Colon (tissue), 2 donors: ENCODE data around the gene SLC9A4.
"Not testable (repeated sequence)": the region's sequence is repeated elsewhere in the genome, so short reads cannot be mapped to it uniquely, and the experiment has no call there.

Experiments used
- FAIRE-seq: peaks from 2 replicates; lab custom pipeline; 2012; peaks lifted over from hg19 to GRCh38; lab: Jason Lieb, UNC
- donor health status: control.
- donor health status: control.

The SLC9A4 gene

GRCh38 chr2:102550151-102550550 is 77.1 kb downstream of the SLC9A4 start:
- no peak for FAIRE-seq

DNA sequence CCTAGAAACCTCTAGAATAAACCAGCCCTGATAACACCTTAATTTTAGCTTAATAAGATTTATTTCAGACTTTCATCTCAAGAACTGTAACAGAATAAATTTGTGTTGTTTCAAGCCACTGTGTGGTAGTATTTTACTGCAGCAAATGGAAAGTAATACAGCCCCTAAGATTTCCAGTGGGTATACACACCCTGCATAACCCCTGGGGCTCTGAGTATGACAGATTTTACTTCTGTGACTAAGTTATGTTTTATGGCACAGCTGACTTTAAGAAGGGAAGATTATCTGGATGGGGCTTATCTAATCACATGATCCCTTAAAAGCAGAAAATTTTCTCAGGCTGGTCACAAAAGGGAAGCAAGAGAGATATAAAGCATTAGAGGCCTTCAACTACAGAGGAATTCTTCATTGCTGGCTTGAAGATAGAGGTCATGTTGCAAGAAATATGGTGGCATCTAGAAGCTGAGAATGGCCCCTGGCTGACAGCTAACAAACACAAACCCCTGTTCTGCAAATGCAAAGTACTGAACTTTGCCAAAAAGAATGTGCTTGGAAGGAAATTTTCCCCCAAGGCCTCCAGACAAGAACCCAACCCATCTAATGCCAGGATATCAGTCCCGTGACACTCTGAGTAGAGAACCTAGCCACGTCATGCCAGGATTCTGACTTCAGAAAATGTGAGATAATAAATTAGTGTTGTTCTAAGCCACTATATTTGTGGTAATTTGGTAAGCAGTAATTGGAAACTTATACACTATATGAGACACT is 78.5 kb downstream of the SLC9A4 start:
- no peak for FAIRE-seq

- FAIRE-seq: no peak
Measured at GRCh38 chr2:102553601-102554000, 80.6 kb downstream of the SLC9A4 start.

GRCh38 chr2:102558463-102558862 is 85.4 kb downstream of the SLC9A4 start:
- FAIRE-seq: no peak

DNA sequence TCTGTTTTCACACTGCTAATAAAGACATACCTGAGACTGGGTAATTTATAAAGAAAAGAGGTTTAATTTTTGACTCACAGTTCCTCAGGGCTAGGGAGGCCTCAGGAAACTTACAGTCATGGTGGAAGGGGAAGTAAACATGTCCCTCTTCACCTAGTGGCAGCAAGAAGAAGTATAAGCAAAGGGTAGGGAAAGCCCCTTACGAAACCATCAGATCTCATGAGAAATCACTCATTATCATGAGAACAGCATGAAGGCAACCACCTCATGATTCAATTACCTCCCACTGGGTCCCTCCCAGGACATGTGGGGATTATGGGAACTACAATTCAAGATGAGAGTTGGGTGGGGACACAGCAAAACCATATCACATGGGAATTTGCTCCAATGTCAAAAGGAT is 89.5 kb downstream of the SLC9A4 start:
- not testable (repeated sequence) for FAIRE-seq

DNA sequence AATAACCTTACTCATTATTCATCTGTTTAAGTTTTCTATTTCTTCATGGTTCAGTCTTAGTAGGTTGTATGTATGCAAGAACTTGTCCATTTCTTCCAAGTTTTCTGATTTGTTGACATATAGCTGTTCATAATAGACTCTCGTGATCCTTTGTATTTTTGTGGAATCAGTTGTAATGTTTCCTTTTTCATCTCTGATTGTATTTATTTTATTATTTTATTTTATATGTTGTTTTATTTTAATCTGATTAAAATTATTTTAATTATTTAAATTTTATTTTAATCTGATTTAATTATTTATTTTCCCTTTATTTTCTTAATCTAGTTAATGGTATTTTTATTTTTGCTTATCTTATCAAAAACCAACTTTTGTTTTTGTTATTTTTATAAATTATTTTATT is 102.9 kb downstream of the SLC9A4 start:
- FAIRE-seq: peak; percentile 99

- no peak for FAIRE-seq
Measured at GRCh38 chr2:102578376-102578775, 105.3 kb downstream of the SLC9A4 start.

DNA sequence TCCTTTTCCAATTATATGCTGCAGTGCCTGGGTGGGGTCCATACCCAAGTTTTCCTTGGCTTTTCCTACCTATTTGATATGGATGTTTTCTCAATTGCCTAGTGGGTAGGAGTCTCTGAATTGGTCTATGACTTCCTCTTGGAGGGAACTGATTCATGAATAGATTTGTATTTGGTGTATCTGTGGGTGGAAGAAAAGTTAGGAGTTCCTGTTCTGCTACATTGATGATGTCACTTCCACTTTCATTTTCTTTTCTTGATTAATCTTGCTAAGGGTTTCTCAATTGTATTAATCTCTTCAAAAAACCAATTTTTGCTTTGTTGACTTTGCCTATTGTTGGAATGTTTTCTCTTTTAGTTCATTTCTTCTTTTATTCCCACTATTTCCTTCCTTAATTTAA is 108.9 kb downstream of the SLC9A4 start:
- FAIRE-seq: no peak

DNA sequence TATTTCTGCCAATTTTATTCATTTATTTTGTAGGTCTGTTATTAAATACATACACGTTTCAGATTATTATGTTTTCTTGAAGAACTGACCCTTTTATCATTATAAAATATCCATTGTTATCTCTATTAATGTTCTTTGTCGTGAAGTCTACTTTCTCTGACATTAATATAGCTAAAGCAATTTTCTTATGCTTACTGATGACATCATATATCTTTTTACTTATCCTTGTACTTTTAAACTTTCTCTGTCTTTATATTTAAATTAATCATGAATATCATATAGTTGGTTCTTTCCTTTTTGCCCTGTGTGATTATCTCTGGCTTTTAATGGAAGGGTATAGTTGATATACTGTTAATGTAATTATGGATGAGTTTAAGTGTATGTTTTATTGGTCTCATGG is 109.8 kb downstream of the SLC9A4 start:
- no peak for FAIRE-seq
